HuH-7 (cell line): ENCODE data around the gene ARHGEF7.
A peak's percentile ranks its signal among the peaks of the same experiment; 100 is the strongest.

Experiments
- DNase-seq: peaks from one replicate; pipeline ENCODE4 v3.0.0; 2011; ENCODE audit warnings: low spot score

Gene ARHGEF7

DNA sequence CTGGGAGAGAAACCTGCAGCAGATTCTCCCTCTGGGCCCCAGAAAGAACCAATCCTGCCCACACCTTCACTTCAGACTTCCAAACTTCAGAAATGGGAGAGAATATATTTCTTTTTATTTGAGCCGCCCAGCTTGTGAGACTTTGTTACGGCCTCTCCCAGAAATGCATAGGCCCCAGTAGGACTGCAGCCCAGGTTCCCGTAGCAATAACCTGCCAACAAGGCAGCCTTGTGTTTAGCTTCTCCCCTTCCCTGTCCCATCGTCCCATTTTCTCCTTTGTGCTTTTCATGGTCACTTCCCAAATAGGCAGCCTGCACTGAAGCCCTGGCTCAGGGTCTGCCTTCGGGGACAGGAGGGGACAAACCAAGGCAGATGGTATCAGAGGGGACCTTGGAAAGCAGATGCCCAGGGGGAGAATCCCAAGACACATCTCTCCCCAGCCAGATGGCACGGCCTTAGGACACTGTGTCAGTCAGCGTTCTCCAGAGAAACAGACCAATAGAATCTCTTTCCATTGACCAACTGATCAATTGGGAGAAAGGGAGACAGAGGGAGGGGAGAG, 3.7 kb upstream of the ARHGEF7 start:
- DNase-seq, result no peak

GRCh38 chr13:111112196-111112595, 2.9 kb upstream of the ARHGEF7 start:
- DNase-seq, result no peak

- no peak for DNase-seq
Observed at GRCh38 chr13:111114362-111115060, 599 bp upstream of the ARHGEF7 start.

GRCh38 chr13:111115965-111116521, 933 bp downstream of the ARHGEF7 start:
- DNase-seq, result peak; percentile 47

- no peak for DNase-seq
Observed at GRCh38 chr13:111116856-111117255, 1.7 kb downstream of the ARHGEF7 start.

DNA sequence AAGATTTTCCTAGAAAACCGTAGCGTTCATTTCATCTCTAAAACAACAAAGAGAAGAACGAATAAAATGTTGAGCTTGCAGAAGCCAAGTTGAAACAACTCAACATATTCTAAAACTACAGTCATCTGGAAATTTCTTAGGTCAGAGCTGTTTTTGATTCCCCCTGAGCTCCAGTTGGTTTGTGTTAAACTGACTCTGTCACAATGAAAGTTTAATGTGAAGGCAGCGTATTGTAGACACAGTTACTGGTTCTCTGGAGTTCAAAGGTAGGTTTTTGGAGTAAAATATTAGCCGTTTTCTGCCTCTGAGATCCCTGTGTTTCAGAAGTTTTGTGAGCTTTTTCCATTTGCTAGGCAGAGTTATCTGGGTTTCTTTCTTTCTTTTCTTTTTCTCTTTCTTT, 2.2 kb downstream of the ARHGEF7 start:
- DNase-seq, result no peak

- no peak for DNase-seq
Observed at GRCh38 chr13:111117961-111118360, 2.9 kb downstream of the ARHGEF7 start.

GRCh38 chr13:111118898-111119607, 3.9 kb downstream of the ARHGEF7 start:
- no peak for DNase-seq

GRCh38 chr13:111119966-111120365, 4.9 kb downstream of the ARHGEF7 start:
- DNase-seq, result no peak

DNA sequence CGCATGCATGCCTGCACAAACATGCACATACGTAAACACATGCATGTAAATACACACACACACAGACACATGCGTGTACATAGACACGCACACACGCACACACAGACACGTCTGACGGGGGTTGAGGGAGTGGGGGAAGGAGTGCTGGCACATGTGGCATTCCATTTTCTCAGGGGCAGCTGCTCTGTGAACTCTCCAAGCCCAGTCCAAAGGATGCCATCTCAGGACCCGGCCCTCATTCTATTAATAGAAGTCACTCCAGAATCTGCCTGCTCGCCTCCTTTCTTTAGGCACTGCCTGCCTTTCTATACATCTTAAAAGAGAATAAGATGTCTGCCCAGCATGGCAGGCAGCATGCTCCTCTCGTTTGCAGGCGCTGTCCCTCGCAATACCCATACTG, 5.3 kb downstream of the ARHGEF7 start:
- no peak for DNase-seq

- no peak for DNase-seq
Observed at GRCh38 chr13:111120913-111121312, 5.8 kb downstream of the ARHGEF7 start.

DNA sequence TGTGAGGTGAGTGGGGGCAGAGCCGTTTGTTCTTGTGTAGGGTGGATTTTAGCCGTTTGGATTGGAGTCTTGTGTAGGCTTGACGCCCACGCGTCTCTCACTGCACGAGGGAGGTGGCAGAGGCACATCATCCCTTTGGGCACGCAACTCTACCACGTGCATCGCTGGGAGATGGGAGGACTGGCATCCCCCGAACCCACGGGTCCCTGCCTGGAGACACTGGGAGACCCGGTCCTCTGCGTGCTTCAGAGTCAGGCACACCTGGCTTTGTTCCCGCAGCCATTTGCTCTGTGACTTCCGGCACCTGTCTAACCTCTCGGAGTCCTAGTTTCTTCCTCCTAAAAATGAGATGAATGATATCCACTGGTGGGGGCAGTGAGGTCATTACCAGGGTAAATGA, 6.4 kb downstream of the ARHGEF7 start:
- no peak for DNase-seq

- no peak for DNase-seq
Observed at GRCh38 chr13:111122056-111122455, 6.9 kb downstream of the ARHGEF7 start.

DNA sequence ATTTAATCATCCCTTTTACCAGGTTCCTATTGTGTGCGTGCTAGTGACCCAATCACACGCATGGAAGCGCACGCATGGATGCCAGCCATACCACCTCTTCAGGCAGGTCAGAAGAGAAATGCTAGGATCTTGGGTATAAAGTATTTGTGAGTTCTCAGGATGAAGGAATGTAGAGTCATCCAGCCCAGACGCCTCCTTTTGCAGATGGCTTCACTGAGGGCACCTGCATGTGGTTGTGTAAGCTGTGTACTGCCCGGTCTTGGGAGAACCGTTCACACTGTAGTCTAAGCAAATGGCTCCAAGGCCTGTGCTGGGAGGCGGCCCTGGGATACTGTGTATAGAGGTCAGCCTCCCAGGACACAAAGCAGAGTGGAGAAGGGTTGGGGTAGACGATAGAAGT, 7.5 kb downstream of the ARHGEF7 start:
- DNase-seq, result no peak

- no peak for DNase-seq
Observed at GRCh38 chr13:111123221-111123620, 8.1 kb downstream of the ARHGEF7 start.

DNA sequence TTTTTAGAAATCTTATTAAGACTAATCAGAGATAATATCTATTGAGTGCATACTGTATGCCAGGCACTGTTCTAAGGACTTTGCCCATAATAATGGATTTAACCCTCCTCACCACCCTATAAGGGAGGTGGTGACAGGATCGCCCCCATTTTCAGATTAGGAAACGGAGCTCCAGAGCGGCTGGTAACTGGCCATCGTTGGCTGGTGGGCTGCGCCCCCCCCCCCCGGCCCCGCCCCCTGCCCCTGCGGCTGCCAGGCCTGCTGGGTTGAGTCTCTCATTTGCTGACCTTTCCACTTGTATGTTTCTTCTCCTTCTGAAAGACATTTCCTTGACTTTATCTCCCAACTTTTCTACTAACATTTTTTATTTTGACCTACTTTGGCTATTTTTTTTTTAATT, 8.5 kb downstream of the ARHGEF7 start:
- DNase-seq, result no peak

DNA sequence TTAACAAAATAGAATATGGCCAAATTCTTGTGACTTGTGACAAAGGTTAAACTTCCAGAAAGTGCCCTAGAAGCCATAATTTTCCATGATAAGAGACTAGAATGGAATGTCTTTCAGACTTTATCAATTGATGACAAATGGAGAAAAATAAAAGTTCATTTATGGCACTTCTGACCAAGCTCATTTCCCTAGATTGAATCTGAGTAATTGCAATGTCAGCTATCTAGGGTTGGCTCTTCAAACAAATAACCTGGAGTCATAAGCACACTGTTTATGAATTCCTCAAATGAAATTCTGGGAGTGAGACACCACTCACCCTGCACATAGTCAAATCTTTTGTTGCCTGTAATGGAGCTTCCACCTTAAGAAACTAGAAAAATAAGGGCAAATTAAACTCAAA, 11.4 kb downstream of the ARHGEF7 start:
- no peak for DNase-seq

GRCh38 chr13:111129465-111130115, 14.5 kb downstream of the ARHGEF7 start:
- DNase-seq, result no peak

GRCh38 chr13:111130116-111130508, 15.0 kb downstream of the ARHGEF7 start:
- DNase-seq, result no peak

DNA sequence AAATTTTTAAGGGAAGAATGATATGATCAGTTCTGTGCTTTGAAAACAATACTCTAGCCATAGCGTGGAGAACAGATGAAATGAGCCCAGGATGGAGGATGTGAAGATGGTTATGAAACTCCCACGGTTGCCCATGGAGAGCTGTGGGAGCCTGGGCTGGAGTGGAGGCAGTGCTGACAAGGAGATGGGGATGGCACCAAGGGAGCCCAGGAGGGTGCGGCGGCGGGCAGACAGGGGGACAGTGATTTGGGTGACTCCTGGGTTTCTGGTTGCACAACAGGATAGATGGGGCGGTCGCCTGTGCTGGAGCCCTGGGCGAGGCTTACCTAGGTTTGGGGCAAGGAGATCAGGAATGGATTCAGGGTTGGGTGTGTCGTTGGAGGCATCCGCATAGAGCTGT, 15.9 kb downstream of the ARHGEF7 start:
- DNase-seq, result no peak

DNA sequence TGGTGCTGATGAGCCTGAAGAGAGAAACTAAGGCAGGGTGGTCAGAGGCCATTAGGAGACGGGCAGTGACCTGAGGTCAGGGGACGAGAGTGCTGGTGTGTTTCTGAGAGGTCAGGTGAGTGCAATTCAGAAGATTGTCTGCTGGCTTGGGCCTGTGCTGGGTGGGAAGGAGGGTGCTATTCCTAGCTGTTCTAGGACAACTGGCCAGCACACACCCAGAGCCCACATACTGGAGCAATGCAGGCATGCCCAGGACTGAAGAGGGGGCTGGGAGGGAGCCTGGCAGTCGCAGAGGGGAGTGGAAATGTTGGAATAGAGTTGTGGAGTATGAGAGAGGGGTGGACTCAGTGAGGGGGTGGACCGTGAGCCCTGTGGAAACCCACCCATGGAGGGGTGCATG, 16.5 kb downstream of the ARHGEF7 start:
- no peak for DNase-seq

DNA sequence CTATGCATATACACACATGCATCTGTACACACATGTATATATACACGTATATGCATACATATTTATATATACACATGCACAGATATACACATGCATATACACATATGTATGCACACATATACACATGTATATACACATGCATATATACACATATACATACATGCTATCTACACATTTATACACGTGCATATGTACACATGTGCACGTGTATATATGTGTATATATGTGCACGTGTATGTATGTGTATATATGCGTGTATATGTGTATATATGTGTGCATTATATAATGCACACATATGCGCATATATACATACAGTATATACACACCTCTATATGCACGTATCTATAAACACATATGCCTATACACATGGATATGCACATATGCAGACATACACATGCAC, 17.8 kb downstream of the ARHGEF7 start:
- no peak for DNase-seq

- no peak for DNase-seq
Observed at GRCh38 chr13:111139452-111139851, 24.3 kb downstream of the ARHGEF7 start.
